HG03039 (cell line): ENCODE measurements around the gene MKNK1.

Experiments used
- ATAC-seq: cut with Tn5 transposase; IDR thresholded peaks from one replicate; pipeline ENCODE4 v1.9.1; 2021; ENCODE audit warnings: mild to moderate bottlenecking, moderate library complexity; ENCODE audit not compliant: unreplicated experiment

MKNK1 gene

GRCh38 chr1:46599059-46599970 is 4.8 kb downstream of the MKNK1 start:
- ATAC-seq: no peak

- no peak for ATAC-seq
Observed at GRCh38 chr1:46596846-46597245, 7.2 kb downstream of the MKNK1 start.

- no peak for ATAC-seq
Observed at GRCh38 chr1:46596036-46596435, 8.0 kb downstream of the MKNK1 start.

- no peak for ATAC-seq
Observed at GRCh38 chr1:46595127-46595526, 8.9 kb downstream of the MKNK1 start.

GRCh38 chr1:46594063-46594462 is 10.0 kb downstream of the MKNK1 start:
- no peak for ATAC-seq

- ATAC-seq: no peak
Observed at GRCh38 chr1:46592823-46593222, 11.2 kb downstream of the MKNK1 start.

- no peak for ATAC-seq
Observed at GRCh38 chr1:46589529-46589928, 14.5 kb downstream of the MKNK1 start.

GRCh38 chr1:46587069-46587468 is 17.0 kb downstream of the MKNK1 start:
- ATAC-seq: no peak

- ATAC-seq: no peak
Observed at GRCh38 chr1:46585312-46585938, 18.6 kb downstream of the MKNK1 start.

- ATAC-seq: no peak
Observed at GRCh38 chr1:46583494-46583893, 20.6 kb downstream of the MKNK1 start.

GRCh38 chr1:46582972-46583371 is 21.1 kb downstream of the MKNK1 start:
- no peak for ATAC-seq

- no peak for ATAC-seq
Observed at GRCh38 chr1:46581681-46582455, 22.2 kb downstream of the MKNK1 start.

- ATAC-seq: no peak
Observed at GRCh38 chr1:46580140-46580903, 23.7 kb downstream of the MKNK1 start.

GRCh38 chr1:46577671-46578070 is 26.4 kb downstream of the MKNK1 start:
- no peak for ATAC-seq

- ATAC-seq: no peak
Observed at GRCh38 chr1:46576596-46576995, 27.5 kb downstream of the MKNK1 start.

GRCh38 chr1:46575778-46576177 is 28.3 kb downstream of the MKNK1 start:
- no peak for ATAC-seq

GRCh38 chr1:46575300-46575699 is 28.8 kb downstream of the MKNK1 start:
- no peak for ATAC-seq

GRCh38 chr1:46571691-46572225 is 32.3 kb downstream of the MKNK1 start:
- no peak for ATAC-seq

- no peak for ATAC-seq
Observed at GRCh38 chr1:46569884-46570725, 34.0 kb downstream of the MKNK1 start.

- ATAC-seq: no peak
Observed at GRCh38 chr1:46569116-46569515, 35.0 kb downstream of the MKNK1 start.
